ENCODE data around the gene EYS.

DNA sequence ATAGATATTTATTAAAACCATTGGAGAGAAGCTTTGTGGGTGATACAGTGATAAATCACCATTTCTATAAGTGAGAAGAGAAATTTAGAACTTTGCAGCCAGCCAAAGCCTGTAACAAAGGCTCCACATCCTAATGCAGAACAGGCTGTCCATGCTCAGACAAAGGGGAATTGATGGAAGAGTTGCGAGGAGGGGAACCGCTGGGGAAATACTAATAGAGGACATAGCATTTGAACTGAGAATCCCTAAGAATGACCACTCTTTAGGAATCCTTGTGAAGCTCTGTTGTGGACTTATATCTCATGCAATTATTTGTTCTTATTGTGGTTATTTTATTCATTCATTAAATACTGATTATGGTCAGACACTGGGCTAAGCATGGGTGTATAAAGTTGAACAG is 1903.7 kb downstream of the EYS start:
- TF ChIP-seq, protein P1, sequence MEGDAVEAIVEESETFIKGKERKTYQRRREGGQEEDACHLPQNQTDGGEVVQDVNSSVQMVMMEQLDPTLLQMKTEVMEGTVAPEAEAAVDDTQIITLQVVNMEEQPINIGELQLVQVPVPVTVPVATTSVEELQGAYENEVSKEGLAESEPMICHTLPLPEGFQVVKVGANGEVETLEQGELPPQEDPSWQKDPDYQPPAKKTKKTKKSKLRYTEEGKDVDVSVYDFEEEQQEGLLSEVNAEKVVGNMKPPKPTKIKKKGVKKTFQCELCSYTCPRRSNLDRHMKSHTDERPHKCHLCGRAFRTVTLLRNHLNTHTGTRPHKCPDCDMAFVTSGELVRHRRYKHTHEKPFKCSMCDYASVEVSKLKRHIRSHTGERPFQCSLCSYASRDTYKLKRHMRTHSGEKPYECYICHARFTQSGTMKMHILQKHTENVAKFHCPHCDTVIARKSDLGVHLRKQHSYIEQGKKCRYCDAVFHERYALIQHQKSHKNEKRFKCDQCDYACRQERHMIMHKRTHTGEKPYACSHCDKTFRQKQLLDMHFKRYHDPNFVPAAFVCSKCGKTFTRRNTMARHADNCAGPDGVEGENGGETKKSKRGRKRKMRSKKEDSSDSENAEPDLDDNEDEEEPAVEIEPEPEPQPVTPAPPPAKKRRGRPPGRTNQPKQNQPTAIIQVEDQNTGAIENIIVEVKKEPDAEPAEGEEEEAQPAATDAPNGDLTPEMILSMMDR (IDR thresholded peaks at IDR 0.05; ENCODE audit: low read depth, low read length), result no peak
- no peak for TF ChIP-seq POLR2A (IDR thresholded peaks at IDR 0.05; ENCODE audit: extremely low read depth, insufficient read length)
